Stomach (tissue), 9 donors: Measurements from ENCODE around the gene SON. TPM values are rescaled to one million over a fixed set of nuclear protein-coding genes. Genes with fewer than 3 reads are reported as not detected.
"Not testable (repeated sequence)": the region's sequence is repeated elsewhere in the genome, so short reads cannot be mapped to it uniquely, and the experiment has no call there.

Experiments
- DNase-seq, 2 donors: peaks; one replicate each; pipeline versions ENCODE4 v3.0.0 to v3.0.0-alpha.2; 2013 to 2019
- H3K27ac ChIP-seq, 5 donors: fragments of 200-600 bp in 4 of 5; sonication (generic) in 4 of 5; one replicate each; pipeline ENCODE4 v1.5.1; 2013 to 2019; ENCODE audit warnings: mild to moderate bottlenecking in 1 of 5, moderate library complexity in 1 of 5
- H3K27me3 ChIP-seq, 3 donors: fragments of 200-600 bp; sonication (generic); one replicate each; pipeline ENCODE4 v1.5.1; 2017 to 2019; ENCODE audit warnings: mixed run types in 1 of 3
- H3K36me3 ChIP-seq, 4 donors: fragments of 200-600 bp; sonication (generic); 1 replicate in 3 of 4; 2 replicates in 1 of 4; pipeline ENCODE4 v1.5.1; 2016 to 2019
- H3K4me1 ChIP-seq, 4 donors: fragments of 200-600 bp; sonication (generic); one replicate each; pipeline ENCODE4 v1.5.1; 2016 to 2019
- H3K4me3 ChIP-seq, 4 donors: fragments of 200-600 bp; sonication (generic) in 3 of 4; one replicate each; pipeline ENCODE4 v1.5.1; 2016 to 2019; ENCODE audit warnings: mild to moderate bottlenecking in 1 of 4
- H3K9me3 ChIP-seq, 4 donors: fragments of 200-600 bp; sonication (generic); one replicate each; pipeline ENCODE4 v1.5.1; 2016 to 2019
- CTCF ChIP-seq, 7 experiments: fragments of 450-650 bp in 4 of 7; fragments of 200-600 bp in 3 of 7; sonication (generic) in 3 of 7; IDR thresholded peaks; one replicate each; pipeline ENCODE4 v1.5.1; 2016 to 2019; ENCODE audit warnings: antibody characterized with exemption in 7 of 7, control low read depth in 2 of 7, mild to moderate bottlenecking in 1 of 7
- EP300 ChIP-seq: sonication (generic); formaldehyde crosslinking; IDR thresholded peaks from one replicate; pipeline ENCODE4 v1.6.1; 2017; ENCODE audit warnings: antibody characterized with exemption
- POLR2A ChIP-seq, 4 donors: fragments of 450-650 bp; IDR thresholded peaks; one replicate each; pipeline ENCODE4 v1.6.1; 2016; ENCODE audit warnings: antibody characterized with exemption in 4 of 4, control low read depth in 2 of 4, mild to moderate bottlenecking in 1 of 4, moderate library complexity in 1 of 4
- POLR2AphosphoS5 ChIP-seq, 3 donors: sonication (generic); formaldehyde crosslinking; IDR thresholded peaks; one replicate each; pipeline ENCODE4 v1.6.1; 2016; ENCODE audit warnings: antibody characterized with exemption in 3 of 3
- WGBS, 5 donors: extraction: QIAGEN DNeasy Blood & Tissue Kit in 3 of 5; methylation state at CpG; one replicate each; pipeline versions ENCODE4 v1.1.5 to v1.1.7; 2013 to 2018; 5-methylcytosine and 5-hydroxymethylcytosine counted together
- intact Hi-C: fragments of 100-400 bp; cut with DNase I; formaldehyde crosslinking; loops from one replicate; pipeline ENCODE4 v1.15.1; 2023; ENCODE audit warnings: low total_unique reads
- polyA plus RNA-seq, 3 donors: library from polyadenylated mRNA; stranded (reverse); fragments of 200-250 nt; gene quantifications; one replicate each; pipeline ENCODE4 v1.2.3, GENCODE V29; 2013
- total RNA-seq, 5 donors: library from RNA; depleted of rRNA; stranded (reverse); fragments of >200 nt; gene quantifications; one replicate each; pipeline versions ENCODE4 v1.1.0 to v1.2.3, GENCODE V29; 2014 to 2016
- donor health status: healthy with polysubstance abuse.
- donor health status: Bipolar disorder and iron deficiency.
- donor health status: healthy.

The SON gene
- total and polyA plus RNA-seq, 8 donors, result 31.8 to 419 (median 221) TPM

- no peaks in the 10 kb centered on the region for H3K27me3 ChIP-seq
- H3K27ac ChIP-seq, result no peak overlapping the region
- no peak for DNase-seq
- WGBS, 5 donors, result 91 to 96% (median 93%) methylated on average over 2 of the region's 2 CpGs
- intact Hi-C loops, result no loop called here
- no peaks in the 10 kb centered on the region for H3K9me3 ChIP-seq
- no peak for TF ChIP-seq POLR2A (IDR thresholded peaks at IDR 0.05)
- no peak for TF ChIP-seq CTCF (IDR thresholded peaks at IDR 0.05)
- no peak for TF ChIP-seq EP300
- no peak for TF ChIP-seq POLR2AphosphoS5 (IDR thresholded peaks at IDR 0.05)
- no peak overlapping the region for H3K4me3 ChIP-seq
- peaks cover 0 to 40% (median 13%) of the 10 kb centered on the region in 4 donors for H3K4me1 ChIP-seq
- H3K36me3 ChIP-seq, result peaks cover 27 to 86% (median 76%) of the 10 kb centered on the region in 4 donors
These were observed 23.7 kb downstream of the SON start for GRCh38 chr21:33566514-33566913.

GRCh38 chr21:33567914-33568313 lies 25.1 kb downstream of the SON start:
- no peak overlapping the region for H3K4me3 ChIP-seq
- H3K9me3 ChIP-seq, result no peaks in the 10 kb centered on the region
- no peaks in the 10 kb centered on the region for H3K27me3 ChIP-seq
- DNase-seq, result no peak
- 63 to 90% (median 74%) methylated on average over 6 of the region's 6 CpGs for WGBS, 5 donors
- intact Hi-C loops, result no loop called here
- peaks cover 33 to 86% (median 77%) of the 10 kb centered on the region in 4 donors for H3K36me3 ChIP-seq
- H3K4me1 ChIP-seq, result peaks cover 0 to 42% (median 14%) of the 10 kb centered on the region in 4 donors
- TF ChIP-seq POLR2A (IDR thresholded peaks at IDR 0.05), result no peak
- no peak for TF ChIP-seq CTCF (IDR thresholded peaks at IDR 0.05)
- no peak for TF ChIP-seq EP300
- no peak for TF ChIP-seq POLR2AphosphoS5 (IDR thresholded peaks at IDR 0.05)
- H3K27ac ChIP-seq, result no peak overlapping the region

GRCh38 chr21:33568448-33568847 lies 25.6 kb downstream of the SON start:
- intact Hi-C loops, result no loop called here
- no peaks in the 10 kb centered on the region for H3K9me3 ChIP-seq
- H3K36me3 ChIP-seq, result peaks cover 33 to 86% (median 77%) of the 10 kb centered on the region in 4 donors
- H3K27me3 ChIP-seq, result no peaks in the 10 kb centered on the region
- no peak for TF ChIP-seq POLR2AphosphoS5 (IDR thresholded peaks at IDR 0.05)
- no peak overlapping the region for H3K4me3 ChIP-seq
- 71 to 86% (median 80%) methylated on average over 2 of the region's 2 CpGs for WGBS, 5 donors
- peaks cover 0 to 47% (median 15%) of the 10 kb centered on the region in 4 donors for H3K4me1 ChIP-seq
- H3K27ac ChIP-seq, result no peak overlapping the region
- DNase-seq, result no peak

- Histone ChIP-seq H3K27ac (no peak overlapping the region), H3K9me3 (no peaks in the 10 kb centered on the region), H3K36me3 (peaks cover 37 to 88% (median 81%) of the 10 kb centered on the region in 4 donors), H3K4me1 (peaks cover 0 to 47% (median 15%) of the 10 kb centered on the region in 4 donors), H3K4me3 (no peak overlapping the region), H3K27me3 (no peaks in the 10 kb centered on the region)
- WGBS, 5 donors, result 80 to 88% (median 85%) methylated on average over 5 of the region's 5 CpGs
- TF ChIP-seq POLR2A (IDR thresholded peaks at IDR 0.05) (no peak), EP300 (no peak), CTCF (IDR thresholded peaks at IDR 0.05) (no peak), POLR2AphosphoS5 (IDR thresholded peaks at IDR 0.05) (no peak)
- intact Hi-C loops, result no loop called here
- DNase-seq, result no peak
These were observed 27.2 kb downstream of the SON start for GRCh38 chr21:33569991-33570390.

- intact Hi-C loops, result no loop called here
- H3K27me3 ChIP-seq, result no peaks in the 10 kb centered on the region
- peaks cover 50 to 99% (median 97%) of the 10 kb centered on the region in 4 donors for H3K36me3 ChIP-seq
- TF ChIP-seq POLR2A (IDR thresholded peaks at IDR 0.05) (no peak), CTCF (IDR thresholded peaks at IDR 0.05) (no peak), POLR2AphosphoS5 (IDR thresholded peaks at IDR 0.05) (no peak), EP300 (no peak)
- peaks cover 0 to 49% (median 20%) of the 10 kb centered on the region in 4 donors for H3K4me1 ChIP-seq
- H3K9me3 ChIP-seq, result no peaks in the 10 kb centered on the region
- no peak overlapping the region for H3K4me3 ChIP-seq
- 16 to 40% (median 21%) methylated on average over 3 of the region's 3 CpGs for WGBS, 5 donors
- peak overlapping the region in 2 of 5 donors; percentile 5 to 9 for H3K27ac ChIP-seq
- DNase-seq, result no peak
These were observed 29.5 kb downstream of the SON start for GRCh38 chr21:33572350-33572749.

- H3K9me3 ChIP-seq, H3K4me3 ChIP-seq, H3K27ac ChIP-seq, intact Hi-C loops, H3K27me3 ChIP-seq, DNase-seq: not testable (repeated sequence)
- Histone ChIP-seq H3K36me3 (peaks cover 27 to 76% (median 65%) of the 10 kb centered on the region in 4 donors), H3K4me1 (peaks cover 0 to 34% (median 17%) of the 10 kb centered on the region in 4 donors)
- 16 to 35% (median 20%) methylated on average over 2 of the region's 2 CpGs for WGBS, 5 donors
These were observed 33.9 kb downstream of the SON start for GRCh38 chr21:33576741-33577141.
